IMR-90 (cell line): ENCODE measurements around the gene LMOD1. TPM values are rescaled to one million over a fixed set of nuclear protein-coding genes. Genes with fewer than 3 reads are reported as not detected.

Source experiments
- ATAC-seq: fragments of 200-7000 bp; cut with Tn5 transposase; 2 replicates; pipeline ENCODE4 v1.9.1; 2020; ENCODE audit warnings: low read depth, mild to moderate bottlenecking, moderate library complexity
- BruUV-seq: library from RNA; stranded (reverse); fragments of 400-500 nt; replicated peaks from 2 replicates; lab custom pipeline; 2021; lab: Mats Ljungman, UMichigan
- CTCF ChIA-PET: fragments of 300-600 bp; formaldehyde crosslinking; extraction: SDS; loops from one replicate; lab custom pipeline; 2021; ENCODE audit warnings: antibody characterized with exemption; lab: Yijun Ruan, JAX
- POLR2A ChIA-PET: fragments of 300-600 bp; sonication (Branson Sonifier 250); formaldehyde crosslinking; loops from one replicate; lab custom pipeline; 2022; ENCODE audit warnings: antibody characterized with exemption; ENCODE audit not compliant: unreplicated experiment; lab: Charles Lee
- DNase-seq: peaks from one replicate; pipeline ENCODE4 v3.0.0; 2013
- H2AFZ ChIP-seq: replicated peaks from 2 replicates; pipeline ENCODE3; 2013; ENCODE audit warnings: low read length, mild to moderate bottlenecking; ENCODE audit not compliant: poor library complexity
- H2AK5ac ChIP-seq: 2 replicates; pipeline ENCODE4 v1.6.1; 2013; ENCODE audit warnings: low read depth, low read length, inconsistent platforms
- H2AK9ac ChIP-seq: replicated peaks from 2 replicates; pipeline ENCODE3; 2013; ENCODE audit warnings: mild to moderate bottlenecking, low read depth, low read length, moderate library complexity; ENCODE audit not compliant: poor library complexity
- H2BK120ac ChIP-seq: 2 replicates; pipeline ENCODE4 v1.6.1; 2013; ENCODE audit warnings: low read depth, low read length, inconsistent platforms
- H2BK15ac ChIP-seq: 3 replicates; pipeline ENCODE4 v1.6.1; 2013; ENCODE audit warnings: low read depth, low read length, inconsistent platforms
- H2BK20ac ChIP-seq: 2 replicates; pipeline ENCODE4 v1.6.1; 2013; ENCODE audit warnings: low read depth, mild to moderate bottlenecking, inconsistent platforms, low read length, moderate library complexity
- H2BK5ac ChIP-seq: 2 replicates; pipeline ENCODE4 v1.6.1; 2013; ENCODE audit warnings: mild to moderate bottlenecking, low read depth, low read length, inconsistent platforms; ENCODE audit not compliant: poor library complexity, severe bottlenecking
- H3K14ac ChIP-seq: replicated peaks from 2 replicates; pipeline ENCODE4 v1.6.1; 2013; ENCODE audit warnings: low read depth, low read length, inconsistent platforms
- H3K18ac ChIP-seq: 2 replicates; pipeline ENCODE4 v1.6.1; 2013; ENCODE audit warnings: low read depth, low read length, control low read depth
- H3K23ac ChIP-seq: 2 replicates; pipeline ENCODE4 v1.6.1; 2013; ENCODE audit warnings: low read depth, low read length, inconsistent platforms
- H3K27ac ChIP-seq: 2 replicates; pipeline ENCODE4 v1.5.1; 2013; ENCODE audit warnings: mild to moderate bottlenecking, control low read depth, low read length; ENCODE audit not compliant: insufficient read depth
- H3K27me3 ChIP-seq: 2 replicates; pipeline ENCODE4 v1.6.1; 2013; ENCODE audit warnings: low read length; ENCODE audit not compliant: control insufficient read depth, insufficient read depth
- H3K36me3 ChIP-seq: 2 replicates; pipeline ENCODE4 v1.6.1; 2013; ENCODE audit warnings: low read length, mixed read lengths; ENCODE audit not compliant: control insufficient read depth, insufficient read depth
- H3K4ac ChIP-seq: 2 replicates; pipeline ENCODE4 v1.6.1; 2013; ENCODE audit warnings: low read depth, low read length, inconsistent platforms
- H3K4me1 ChIP-seq: 2 replicates; pipeline ENCODE4 v1.6.1; 2013; ENCODE audit warnings: low read length, mixed read lengths; ENCODE audit not compliant: control insufficient read depth, insufficient read depth
- H3K4me2 ChIP-seq: 2 replicates; pipeline ENCODE4 v1.6.1; 2013; ENCODE audit warnings: low read depth, mild to moderate bottlenecking, control low read depth, low read length, moderate library complexity
- H3K4me3 ChIP-seq: 2 replicates; pipeline ENCODE4 v1.5.1; 2013; ENCODE audit warnings: low read depth, mild to moderate bottlenecking, control low read depth, low read length, moderate library complexity; ENCODE audit not compliant: insufficient read depth
- H3K56ac ChIP-seq: 2 replicates; pipeline ENCODE4 v1.6.1; 2013; ENCODE audit warnings: low read length, inconsistent platforms; ENCODE audit not compliant: insufficient read depth; ENCODE audit errors: extremely low read depth
- H3K79me1 ChIP-seq, 2 experiments: 2 replicates each; pipeline ENCODE4 v1.6.1; 2013; ENCODE audit warnings: low read length in 2 of 2, inconsistent platforms in 1 of 2, low read depth in 1 of 2
- H3K9ac ChIP-seq: 2 replicates; pipeline ENCODE4 v1.6.1; 2013; ENCODE audit warnings: low read depth, low read length, control low read depth
- H3K9me1 ChIP-seq: 2 replicates; pipeline ENCODE4 v1.6.1; 2013; ENCODE audit warnings: low read length, inconsistent platforms; ENCODE audit not compliant: insufficient read depth
- H3K9me3 ChIP-seq: 2 replicates; pipeline ENCODE4 v1.6.1; 2013; ENCODE audit warnings: low read length; ENCODE audit not compliant: control insufficient read depth, insufficient read depth
- H4K20me1 ChIP-seq: 2 replicates; pipeline ENCODE4 v1.6.1; 2013; ENCODE audit warnings: low read length, inconsistent platforms; ENCODE audit not compliant: insufficient read depth
- H4K5ac ChIP-seq: 2 replicates; pipeline ENCODE4 v1.6.1; 2013; ENCODE audit warnings: mild to moderate bottlenecking, low read depth, low read length, control low read depth
- H4K8ac ChIP-seq, 2 experiments: 2 replicates each; pipeline ENCODE4 v1.6.1; 2013; ENCODE audit warnings: low read depth in 2 of 2, low read length in 2 of 2, control low read depth in 1 of 2, inconsistent platforms in 1 of 2
- H4K91ac ChIP-seq: 2 replicates; pipeline ENCODE4 v1.6.1; 2013; ENCODE audit warnings: low read depth, low read length, inconsistent platforms; ENCODE audit not compliant: insufficient read depth
- BHLHE40 ChIP-seq: fragments of 150-350 bp; IDR thresholded peaks from 2 replicates; pipeline ENCODE4 v1.6.1; 2016; ENCODE audit warnings: mild to moderate bottlenecking, low read depth, low read length
- CEBPB ChIP-seq: IDR thresholded peaks from 2 replicates; pipeline ENCODE4 v1.6.1; 2012; ENCODE audit warnings: low read depth, low read length, improper control_type of control experiment
- CHD1 ChIP-seq: IDR thresholded peaks from 2 replicates; pipeline ENCODE4 v1.6.1; 2012; ENCODE audit warnings: low read depth, low read length, improper control_type of control experiment
- CTCF ChIP-seq: conservative IDR thresholded peaks from 2 replicates; pipeline ENCODE4 v1.5.1; 2012; ENCODE audit warnings: mild to moderate bottlenecking, low read depth, low read length, improper control_type of control experiment
- FOS ChIP-seq: fragments of 150-350 bp; IDR thresholded peaks from 2 replicates; pipeline ENCODE4 v1.6.1; 2016; ENCODE audit warnings: low read depth, low read length
- MAFK ChIP-seq: IDR thresholded peaks from 2 replicates; pipeline ENCODE4 v1.6.1; 2012; ENCODE audit warnings: low read depth, low read length, improper control_type of control experiment
- MAZ ChIP-seq: IDR thresholded peaks from 2 replicates; pipeline ENCODE4 v1.6.1; 2012; ENCODE audit warnings: low read depth, mild to moderate bottlenecking, low read length, improper control_type of control experiment, moderate library complexity, borderline replicate concordance
- MXI1 ChIP-seq: IDR thresholded peaks from 2 replicates; pipeline ENCODE4 v1.6.1; 2012; ENCODE audit warnings: low read depth, mild to moderate bottlenecking, low read length, moderate library complexity, borderline replicate concordance
- NFE2L2 ChIP-seq: fragments of 150-350 bp; IDR thresholded peaks from 2 replicates; pipeline ENCODE4 v1.6.1; 2016; ENCODE audit warnings: low read depth, mild to moderate bottlenecking, low read length
- POLR2A ChIP-seq: IDR thresholded peaks from 2 replicates; pipeline ENCODE4 v1.6.1; 2012; ENCODE audit warnings: mild to moderate bottlenecking, low read depth, low read length
- RAD21 ChIP-seq: IDR thresholded peaks from 2 replicates; pipeline ENCODE4 v1.6.1; 2012; ENCODE audit warnings: low read length, improper control_type of control experiment
- RCOR1 ChIP-seq: IDR thresholded peaks from 2 replicates; pipeline ENCODE4 v1.6.1; 2012; ENCODE audit warnings: mild to moderate bottlenecking, low read length, improper control_type of control experiment; ENCODE audit not compliant: insufficient replicate concordance
- RFX5 ChIP-seq: IDR thresholded peaks from 2 replicates; pipeline ENCODE4 v1.8.0; 2012; ENCODE audit warnings: low read depth, mild to moderate bottlenecking, low read length, moderate library complexity
- SMC3 ChIP-seq: fragments of 150-350 bp; IDR thresholded peaks from 2 replicates; pipeline ENCODE4 v1.6.1; 2016; ENCODE audit warnings: low read depth, mild to moderate bottlenecking, antibody characterized with exemption, low read length, moderate library complexity
- WGBS, 2 experiments: methylation state at CpG; one replicate each; pipeline versions ENCODE4 v1.1.5 to v1.1.7; 2013; ENCODE audit warnings: missing lambda C conversion rate in 2 of 2; ENCODE audit not compliant: insufficient read length in 1 of 2; ENCODE audit errors: extremely low coverage in 2 of 2; 5-methylcytosine and 5-hydroxymethylcytosine counted together
- dilution Hi-C: fragments of 300-500 bp; cut with HindIII; formaldehyde crosslinking; loops from one replicate; pipeline ENCODE4 v1.14.3; 2018; ENCODE audit warnings: low sequenced_read_pairs; ENCODE audit not compliant: unreplicated experiment
- in situ Hi-C: fragments of 300-500 bp; cut with MboI; formaldehyde crosslinking; loops from 3 replicates; pipeline ENCODE4 v1.14.3; 2019; ENCODE audit warnings: low sequenced_read_pairs, inconsistent platforms, mixed read lengths
- intact Hi-C: fragments of 100-400 bp; cut with micrococcal nuclease; formaldehyde crosslinking; loops from 2 replicates; pipeline ENCODE4 v1.10.0; 2022
- polyA plus RNA-seq, 3 experiments: library from polyadenylated mRNA; depleted of rRNA; stranded (reverse); fragments of >200 nt; gene quantifications; 2 replicates each; pipeline ENCODE4 v1.2.3, GENCODE V29; 2012; ENCODE audit warnings: low replicate concordance in 1 of 3
- total RNA-seq: library from RNA; depleted of rRNA; stranded (reverse); fragments of >200 nt; gene quantifications from 2 replicates; pipeline ENCODE4 v1.2.3, GENCODE V29; 2012
- TF ChIP-seq, protein P1 (sequence below): fragments of 150-350 bp; IDR thresholded peaks from 2 replicates; pipeline ENCODE4 v1.6.1; 2017; ENCODE audit warnings: mild to moderate bottlenecking, antibody characterized with exemption, low read length, low read depth

The LMOD1 gene
- total and polyA plus RNA-seq, 2 of the 4 experiments (the other 2 are of a cell fraction) = 51.7 to 53.2 TPM

GRCh38 chr1:201911826-201912571, 34.3 kb downstream of the LMOD1 start:
- Histone ChIP-seq H3K4ac (peak overlapping the region; percentile 89), H3K56ac (no peak overlapping the region), H2AK9ac (peak overlapping the region; percentile 47), H2BK5ac (peak overlapping the region; percentile 37), H4K8ac (peak overlapping the region in 1 of 2 experiments; percentile 45; a peak in 3 of 4 replicates), H3K9ac (no peak overlapping the region), H2AK5ac (peak overlapping the region; percentile 81), H3K18ac (peak overlapping the region; percentile 72; the same call in 1 of the 2 replicates), H3K27ac (no peak overlapping the region), H2BK15ac (no peak overlapping the region), H2AFZ (peak overlapping the region; percentile 43), H3K4me1 (peaks cover 30% of the 10 kb centered on the region), H3K27me3 (no peaks in the 10 kb centered on the region), H3K9me3 (no peaks in the 10 kb centered on the region), H3K14ac (no peak overlapping the region), H4K5ac (peak overlapping the region; percentile 28), H4K91ac (peak overlapping the region; percentile 80), H4K20me1 (peaks cover 2% of the 10 kb centered on the region; the same call in 1 of the 2 replicates), H2BK20ac (peak overlapping the region; percentile 21; the same call in 1 of the 2 replicates), H3K4me2 (no peak overlapping the region), H3K79me1 (peaks cover 34 to 85% of the 10 kb centered on the region in 2 experiments), H2BK120ac (peak overlapping the region; percentile 52), H3K23ac (no peak overlapping the region), H3K9me1 (peaks cover 47% of the 10 kb centered on the region), H3K4me3 (no peak overlapping the region), H3K36me3 (peaks cover 19% of the 10 kb centered on the region)
- ATAC-seq (no peak), DNase-seq (no peak)
- POLR2A ChIA-PET = no interaction called here
- CTCF ChIA-PET = interaction anchor here (1.9 kb wide), 1 partner anchor 16 kb away, joined by 5 read pairs; no protein-coding TSS in a partner anchor
- WGBS, 2 experiments = 83% methylated on average over 2 of the region's 4 CpGs; no CpG with 5 or more reads in 1 of the 2 experiments
- intact Hi-C loops (no loop called here), dilution Hi-C loops (no loop called here), in situ Hi-C loops (no loop called here)
- BruUV-seq = no TSS peak
- no peak for TF ChIP-seq CTCF
- TF ChIP-seq RAD21 = no peak
- TF ChIP-seq FOS = no peak
- no peak for TF ChIP-seq MAFK
- no peak for TF ChIP-seq MAZ
- no peak for TF ChIP-seq BHLHE40
- no peak for TF ChIP-seq POLR2A
- no peak for TF ChIP-seq RFX5
- no peak for TF ChIP-seq MXI1
- TF ChIP-seq RCOR1 = no peak
- TF ChIP-seq CEBPB = no peak
- no peak for TF ChIP-seq NFE2L2
- TF ChIP-seq, protein P1, sequence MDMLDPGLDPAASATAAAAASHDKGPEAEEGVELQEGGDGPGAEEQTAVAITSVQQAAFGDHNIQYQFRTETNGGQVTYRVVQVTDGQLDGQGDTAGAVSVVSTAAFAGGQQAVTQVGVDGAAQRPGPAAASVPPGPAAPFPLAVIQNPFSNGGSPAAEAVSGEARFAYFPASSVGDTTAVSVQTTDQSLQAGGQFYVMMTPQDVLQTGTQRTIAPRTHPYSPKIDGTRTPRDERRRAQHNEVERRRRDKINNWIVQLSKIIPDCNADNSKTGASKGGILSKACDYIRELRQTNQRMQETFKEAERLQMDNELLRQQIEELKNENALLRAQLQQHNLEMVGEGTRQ = no peak
- TF ChIP-seq CHD1 = no peak
- TF ChIP-seq SMC3 = no peak
